Stimulated activated CD4-positive, alpha-beta T cell treated with anti-CD3 and anti-CD28 coated beads, Interleukin-12 subunit alpha, Interleukin-12 subunit beta, amount 100 ng/mL, for 24 hours (primary cell): ENCODE measurements around the gene PRSS1.
"Not testable (repeated sequence)": the region's sequence is repeated elsewhere in the genome, so short reads cannot be mapped to it uniquely, and the experiment has no call there.

Source experiments
- DNase-seq, 2 experiments: peaks; one replicate each; pipeline ENCODE4 v3.0.0-alpha.2; 2020; ENCODE audit warnings: low read depth in 2 of 2

PRSS1 gene

DNA sequence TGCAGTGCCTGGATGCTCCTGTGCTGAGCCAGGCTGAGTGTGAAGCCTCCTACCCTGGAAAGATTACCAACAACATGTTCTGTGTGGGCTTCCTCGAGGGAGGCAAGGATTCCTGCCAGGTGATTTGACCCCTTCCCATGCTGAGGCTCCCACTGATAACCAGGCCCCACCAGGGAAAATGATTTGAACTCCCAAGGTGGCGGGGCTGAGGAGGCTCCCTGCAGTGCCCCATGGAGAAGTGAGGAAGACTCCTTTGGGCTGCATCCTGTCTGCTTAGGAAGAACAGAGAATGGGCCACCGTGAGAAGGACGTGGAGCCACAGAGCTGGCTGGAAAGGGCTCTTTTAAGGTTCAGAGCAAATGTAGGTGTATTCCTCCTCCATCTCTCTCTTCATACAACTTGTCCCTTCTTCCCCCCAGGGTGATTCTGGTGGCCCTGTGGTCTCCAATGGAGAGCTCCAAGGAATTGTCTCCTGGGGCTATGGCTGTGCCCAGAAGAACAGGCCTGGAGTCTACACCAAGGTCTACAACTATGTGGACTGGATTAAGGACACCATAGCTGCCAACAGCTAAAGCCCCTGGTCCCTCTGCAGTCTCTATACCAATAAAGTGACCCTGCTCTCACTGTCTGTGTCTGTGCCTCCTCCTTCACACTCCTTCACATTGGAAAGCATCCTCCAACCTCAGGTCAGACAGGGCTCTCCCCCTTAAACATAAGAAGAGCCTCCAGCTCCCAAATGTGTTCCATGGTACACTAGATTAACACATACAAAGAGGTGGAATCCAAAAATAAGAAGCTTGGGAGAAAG, 24.9 kb downstream of the PRSS1 start:
- no peak for DNase-seq

- DNase-seq, result no peak
Measured at GRCh38 chr7:142774826-142775225, 25.6 kb downstream of the PRSS1 start.

GRCh38 chr7:142775351-142776115, 26.3 kb downstream of the PRSS1 start:
- not testable (repeated sequence) for DNase-seq

DNA sequence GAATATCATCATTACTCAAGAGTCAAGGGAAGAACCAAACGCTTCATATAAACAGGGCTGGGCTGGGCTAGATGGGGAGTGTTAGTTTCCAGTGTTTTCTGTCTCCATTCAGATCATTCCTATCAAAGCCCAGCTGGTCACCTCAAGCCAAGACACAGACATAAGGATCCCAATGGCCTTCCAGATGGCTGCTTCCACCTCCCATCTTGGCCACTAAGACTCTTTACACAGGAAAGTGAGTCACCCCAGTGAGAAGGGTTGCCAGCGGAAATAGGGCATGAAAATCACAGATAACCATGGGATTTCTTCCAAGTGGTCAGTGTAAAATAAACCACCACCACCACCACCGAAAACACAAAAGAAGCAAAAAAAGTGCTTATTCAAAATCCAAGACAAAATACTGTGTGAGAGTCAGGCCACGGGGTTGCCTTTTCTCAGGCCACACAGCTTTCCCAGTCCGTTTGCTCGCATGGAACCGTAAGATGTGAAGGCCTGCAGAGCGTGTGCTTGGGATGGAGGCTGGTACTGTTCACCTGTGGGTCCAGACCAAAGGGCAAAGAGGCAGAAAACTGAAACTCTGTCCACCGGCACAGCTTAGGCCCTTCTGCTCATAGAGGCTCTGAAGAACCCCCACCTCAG, 27.1 kb downstream of the PRSS1 start:
- DNase-seq, result no peak

DNA sequence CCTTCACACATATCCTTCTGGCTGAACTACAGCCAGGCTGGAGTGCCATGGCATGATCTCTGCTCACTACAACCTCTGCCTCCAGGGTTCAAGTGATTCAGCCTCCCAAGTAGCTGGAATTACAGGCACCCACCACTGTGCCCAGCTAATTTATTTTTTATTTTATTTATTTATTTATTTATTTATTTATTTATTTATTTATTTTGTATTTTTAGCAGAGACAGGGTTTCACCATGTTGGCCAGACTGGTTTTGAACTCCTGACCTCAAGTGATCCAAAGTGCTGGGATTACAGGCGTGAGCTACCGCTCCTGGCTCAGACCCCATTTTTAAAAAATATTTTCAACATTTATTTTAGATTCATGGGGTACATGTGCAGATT, 27.6 kb downstream of the PRSS1 start:
- DNase-seq, result not testable (repeated sequence)

DNA sequence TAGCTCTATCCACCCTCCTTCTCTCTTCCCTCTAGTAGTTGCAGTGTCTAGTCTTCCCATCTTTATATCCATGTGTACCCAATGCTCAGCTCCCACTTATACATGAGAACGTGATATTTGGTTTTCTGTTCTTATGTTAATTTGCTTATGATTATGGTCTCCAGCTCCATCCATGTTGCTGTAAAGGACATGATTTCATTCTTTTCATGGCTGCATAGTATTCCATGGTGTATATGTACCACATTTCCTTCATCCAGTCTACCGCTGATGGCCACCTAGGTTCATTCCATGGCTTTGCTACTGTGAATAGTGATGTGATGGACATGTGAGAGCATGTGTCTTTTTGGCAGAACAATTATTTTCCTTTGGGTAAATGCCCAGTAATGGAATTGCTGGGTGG, 28.0 kb downstream of the PRSS1 start:
- no peak for DNase-seq

GRCh38 chr7:142782922-142783900, 33.9 kb downstream of the PRSS1 start:
- DNase-seq, result no peak

DNA sequence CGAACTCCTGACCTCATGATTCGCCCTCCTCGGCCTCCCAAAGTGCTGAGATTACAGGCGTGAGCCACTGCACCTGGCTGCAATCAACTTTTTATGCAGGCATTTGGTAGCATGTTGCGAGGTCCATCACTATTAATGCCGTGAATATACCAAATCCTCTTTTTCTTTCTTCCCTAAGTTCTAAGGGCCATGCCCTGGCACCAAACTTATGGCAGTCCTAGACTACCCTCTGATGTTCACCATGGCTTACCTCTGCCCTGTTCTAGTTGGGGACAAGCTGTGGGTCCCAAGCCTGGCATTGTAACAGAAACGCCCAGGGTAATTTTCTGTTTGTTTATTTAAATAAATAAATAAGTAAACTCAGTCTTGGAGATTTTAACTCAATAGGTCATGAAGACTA, 34.8 kb downstream of the PRSS1 start:
- DNase-seq, result no peak

GRCh38 chr7:142784716-142785115, 35.4 kb downstream of the PRSS1 start:
- no peak for DNase-seq

DNA sequence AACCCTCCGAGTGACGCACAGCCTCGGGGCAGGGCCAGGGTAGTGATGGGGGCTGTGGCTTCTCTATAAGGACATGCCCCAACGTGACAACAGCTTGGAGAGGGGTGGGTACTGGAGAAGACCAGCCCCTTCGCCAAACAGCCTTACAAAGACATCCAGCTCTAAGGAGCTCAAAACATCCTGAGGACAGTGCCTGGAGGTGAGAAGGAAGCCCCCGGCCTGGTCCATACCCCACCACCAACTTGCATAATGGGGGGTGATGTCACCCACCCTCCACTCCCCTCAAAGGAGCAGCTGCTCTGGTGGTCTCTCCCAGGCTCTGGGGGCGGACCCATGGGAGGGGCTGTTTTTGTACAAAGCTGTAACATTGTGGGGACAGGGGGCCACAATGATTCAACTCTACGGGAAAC, 36.6 kb downstream of the PRSS1 start:
- DNase-seq, result no peak

- DNase-seq, result no peak
Measured at GRCh38 chr7:142787034-142787768, 37.9 kb downstream of the PRSS1 start.

GRCh38 chr7:142787783-142788182, 38.5 kb downstream of the PRSS1 start:
- no peak for DNase-seq

DNA sequence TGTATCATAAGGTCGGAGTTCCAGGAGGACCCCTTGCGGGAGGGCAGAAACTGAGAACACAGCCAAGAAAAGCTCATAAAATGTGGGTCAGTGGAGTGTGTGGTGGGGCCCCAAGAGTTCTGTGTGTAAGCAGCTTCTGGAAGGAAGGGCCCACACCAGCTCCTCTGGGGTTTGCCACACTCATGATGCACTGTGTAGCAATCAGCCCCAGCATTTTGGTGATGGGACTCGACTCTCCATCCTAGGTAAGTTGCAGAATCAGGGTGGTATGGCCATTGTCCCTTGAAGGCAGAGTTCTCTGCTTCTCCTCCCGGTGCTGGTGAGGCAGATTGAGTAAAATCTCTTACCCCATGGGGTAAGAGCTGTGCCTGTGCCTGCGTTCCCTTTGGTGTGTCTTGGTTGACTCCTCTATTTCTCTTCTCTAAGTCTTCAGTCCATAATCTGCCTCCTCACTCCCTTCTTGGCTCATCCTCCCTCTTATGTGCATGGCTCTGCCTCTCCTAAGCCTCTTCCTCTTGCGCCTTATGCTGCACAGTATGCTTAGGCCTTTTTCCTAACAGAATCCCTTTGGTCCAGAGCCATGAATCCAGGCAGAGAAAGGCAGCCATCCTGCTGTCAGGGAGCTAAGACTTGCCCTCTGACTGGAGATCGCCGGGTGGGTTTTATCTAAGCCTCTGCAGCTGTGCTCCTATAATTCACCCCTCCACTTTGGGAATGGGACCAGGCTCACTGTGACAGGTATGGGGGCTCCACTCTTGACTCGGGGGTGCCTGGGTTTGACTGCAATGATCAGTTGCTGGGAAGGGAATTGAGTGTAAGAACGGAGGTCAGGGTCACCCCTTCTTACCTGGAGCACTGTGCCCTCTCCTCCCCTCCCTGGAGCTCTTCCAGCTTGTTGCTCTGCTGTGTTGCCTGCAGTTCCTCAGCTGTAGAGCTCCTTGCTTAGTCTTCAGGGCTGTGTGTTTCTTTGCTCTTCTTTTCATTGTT, 39.3 kb downstream of the PRSS1 start:
- no peak for DNase-seq

DNA sequence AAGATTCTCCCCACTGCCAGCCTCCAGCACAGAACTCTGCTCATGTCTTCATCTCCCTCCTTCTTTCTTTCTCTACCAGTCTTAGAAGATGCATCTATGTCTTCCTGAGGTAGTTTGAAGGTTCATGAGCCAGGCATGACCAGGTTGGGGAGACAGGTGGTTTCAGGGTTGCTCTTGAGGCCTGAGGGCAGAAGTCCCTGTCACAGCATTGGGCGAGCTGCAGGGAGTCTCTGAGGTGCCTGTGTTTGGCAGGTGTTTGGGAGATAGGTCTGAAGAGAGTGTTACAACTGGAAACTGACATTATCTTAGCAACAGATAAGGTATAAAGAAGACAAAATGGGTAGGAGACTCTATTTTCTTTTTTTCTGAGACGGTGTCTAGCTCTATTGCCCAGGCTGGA, 40.2 kb downstream of the PRSS1 start:
- no peak for DNase-seq

DNA sequence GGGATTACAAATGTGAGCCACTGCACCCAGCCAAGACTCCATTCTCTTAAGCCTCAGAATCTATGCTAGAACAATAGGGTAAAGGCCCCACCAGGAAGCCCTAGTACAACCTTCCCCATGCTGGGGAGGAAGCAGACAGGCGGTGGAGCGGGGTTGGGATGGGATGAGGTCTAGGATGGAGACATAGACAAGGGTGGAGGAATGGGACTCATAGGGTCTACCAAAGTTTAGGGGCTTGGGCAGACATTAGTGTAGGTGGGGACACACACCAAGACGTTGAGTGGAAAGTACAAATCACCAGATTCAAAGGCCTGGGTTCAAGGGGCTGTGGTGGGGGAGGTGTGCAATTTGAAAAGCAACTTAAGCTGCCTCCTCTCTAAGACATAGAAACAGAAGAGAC, 40.8 kb downstream of the PRSS1 start:
- DNase-seq, result no peak

DNA sequence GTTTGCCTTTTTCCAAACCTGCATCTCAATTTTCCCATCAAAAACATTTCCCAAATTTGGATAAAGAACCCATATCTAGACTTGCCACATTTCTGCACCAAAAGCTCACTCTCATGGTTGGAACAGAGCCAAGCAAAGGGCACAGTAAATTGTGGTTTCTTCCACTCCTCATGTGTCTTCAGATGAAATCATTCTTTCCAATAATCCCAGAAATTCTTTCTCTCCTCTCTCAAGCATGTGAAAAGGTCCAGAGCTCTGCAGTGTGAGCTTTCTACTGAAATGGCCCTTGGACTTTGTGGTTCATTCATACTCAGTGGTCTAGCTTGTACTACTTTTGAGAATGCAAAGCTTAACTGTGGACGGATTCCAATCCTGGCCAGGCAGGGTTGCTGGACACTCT, 41.3 kb downstream of the PRSS1 start:
- DNase-seq, result no peak

- DNase-seq, result no peak
Measured at GRCh38 chr7:142791502-142791901, 42.2 kb downstream of the PRSS1 start.

GRCh38 chr7:142792129-142792528, 42.9 kb downstream of the PRSS1 start:
- DNase-seq, result no peak

DNA sequence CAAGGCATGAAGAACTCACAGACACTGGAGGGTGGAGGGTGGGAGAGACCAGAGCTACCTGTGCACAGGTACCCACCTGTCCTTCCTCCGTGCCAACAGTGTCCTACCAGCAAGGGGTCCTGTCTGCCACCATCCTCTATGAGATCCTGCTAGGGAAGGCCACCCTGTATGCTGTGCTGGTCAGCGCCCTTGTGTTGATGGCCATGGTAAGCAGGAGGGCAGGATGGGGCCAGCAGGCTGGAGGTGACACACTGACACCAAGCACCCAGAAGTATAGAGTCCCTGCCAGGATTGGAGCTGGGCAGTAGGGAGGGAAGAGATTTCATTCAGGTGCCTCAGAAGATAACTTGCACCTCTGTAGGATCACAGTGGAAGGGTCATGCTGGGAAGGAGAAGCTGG, 43.3 kb downstream of the PRSS1 start:
- no peak for DNase-seq

DNA sequence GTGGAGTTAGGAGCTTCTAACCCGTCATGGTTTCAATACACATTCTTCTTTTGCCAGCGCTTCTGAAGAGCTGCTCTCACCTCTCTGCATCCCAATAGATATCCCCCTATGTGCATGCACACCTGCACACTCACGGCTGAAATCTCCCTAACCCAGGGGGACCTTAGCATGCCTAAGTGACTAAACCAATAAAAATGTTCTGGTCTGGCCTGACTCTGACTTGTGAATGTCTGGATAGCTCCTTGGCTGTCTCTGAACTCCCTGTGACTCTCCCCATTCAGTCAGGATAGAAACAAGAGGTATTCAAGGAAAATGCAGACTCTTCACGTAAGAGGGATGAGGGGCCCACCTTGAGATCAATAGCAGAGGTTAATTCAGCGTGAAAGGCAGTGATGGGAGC, 43.9 kb downstream of the PRSS1 start:
- no peak for DNase-seq
